Neuronal stem cell (in vitro differentiated cells): ENCODE results near the gene LDAF1.
"Not testable (repeated sequence)": the region's sequence is repeated elsewhere in the genome, so short reads cannot be mapped to it uniquely, and the experiment has no call there.

Experiments
- DNase-seq: peaks from one replicate; pipeline ENCODE4 v3.0.0-alpha.2; 2013; ENCODE audit warnings: low spot score
- H2AFZ ChIP-seq: one replicate; pipeline ENCODE4 v1.6.1; 2013; ENCODE audit warnings: mild to moderate bottlenecking, low read length, inconsistent platforms
- H2AK5ac ChIP-seq: 2 replicates; pipeline ENCODE4 v1.6.1; 2013; ENCODE audit warnings: low read depth, mild to moderate bottlenecking, inconsistent platforms, low read length, moderate library complexity, mixed read lengths
- H2BK120ac ChIP-seq: 2 replicates; pipeline ENCODE4 v1.6.1; 2013; ENCODE audit warnings: low read depth, mild to moderate bottlenecking, inconsistent platforms, low read length, moderate library complexity, mixed read lengths
- H2BK12ac ChIP-seq: one replicate; pipeline ENCODE4 v1.6.1; 2013; ENCODE audit warnings: low read length, inconsistent platforms
- H2BK15ac ChIP-seq: 2 replicates; pipeline ENCODE4 v1.6.1; 2013; ENCODE audit warnings: mild to moderate bottlenecking, low read length, inconsistent platforms, mixed read lengths
- H2BK5ac ChIP-seq: one replicate; pipeline ENCODE4 v1.6.1; 2013; ENCODE audit warnings: inconsistent platforms, mild to moderate bottlenecking, low read length, moderate library complexity
- H3K14ac ChIP-seq: one replicate; pipeline ENCODE4 v1.6.1; 2013; ENCODE audit warnings: low read length, inconsistent platforms
- H3K18ac ChIP-seq: 2 replicates; pipeline ENCODE4 v1.6.1; 2013; ENCODE audit warnings: low read length, inconsistent platforms
- H3K23ac ChIP-seq: 2 replicates; pipeline ENCODE4 v1.6.1; 2013; ENCODE audit warnings: low read depth, mild to moderate bottlenecking, mixed read lengths, low read length, inconsistent platforms; ENCODE audit not compliant: poor library complexity
- H3K27ac ChIP-seq: replicated peaks from 3 replicates; pipeline ENCODE4 v1.5.1; 2013; ENCODE audit warnings: low read length, inconsistent platforms
- H3K27me3 ChIP-seq, 3 experiments: 2 replicates each; pipeline ENCODE4 v1.6.1; 2013; ENCODE audit warnings: low read length in 3 of 3, mild to moderate bottlenecking in 2 of 3, inconsistent platforms in 1 of 3, low read depth in 1 of 3, mixed read lengths in 1 of 3, moderate library complexity in 1 of 3; ENCODE audit not compliant: control insufficient read depth in 3 of 3, insufficient read depth in 3 of 3
- H3K36me3 ChIP-seq, 2 donors: replicated peaks in 1 of 2; 2 replicates each; pipeline ENCODE4 v1.6.1; 2013; ENCODE audit warnings: low read length in 2 of 2; ENCODE audit not compliant: control insufficient read depth in 2 of 2, insufficient read depth in 2 of 2
- H3K4ac ChIP-seq: 2 replicates; pipeline ENCODE4 v1.6.1; 2013; ENCODE audit warnings: inconsistent platforms, mild to moderate bottlenecking, low read length, moderate library complexity
- H3K4me1 ChIP-seq, 2 donors: 1 replicate in 1 of 2; 2 replicates in 1 of 2; pipeline ENCODE4 v1.6.1; 2013; ENCODE audit warnings: low read length in 2 of 2, low read depth in 1 of 2; ENCODE audit not compliant: control insufficient read depth in 2 of 2, insufficient read depth in 1 of 2
- H3K4me2 ChIP-seq: one replicate; pipeline ENCODE4 v1.6.1; 2013; ENCODE audit warnings: mild to moderate bottlenecking, low read length, inconsistent platforms; ENCODE audit not compliant: insufficient read depth, poor library complexity, severe bottlenecking
- H3K4me3 ChIP-seq, 2 donors: 2 replicates each; pipeline ENCODE4 v1.5.1; 2013; ENCODE audit warnings: low read length in 2 of 2, mild to moderate bottlenecking in 2 of 2, inconsistent platforms in 1 of 2, moderate library complexity in 1 of 2
- H3K79me1 ChIP-seq: one replicate; pipeline ENCODE4 v1.6.1; 2013; ENCODE audit warnings: low read depth, mild to moderate bottlenecking, inconsistent platforms, low read length, moderate library complexity
- H3K9ac ChIP-seq: one replicate; pipeline ENCODE4 v1.6.1; 2013; ENCODE audit warnings: mild to moderate bottlenecking, low read depth, low read length, inconsistent platforms; ENCODE audit not compliant: poor library complexity
- H3K9me3 ChIP-seq, 2 donors: replicated peaks in 1 of 2; 2 replicates each; pipeline versions ENCODE3 to v1.6.1; 2013; ENCODE audit warnings: low read length in 2 of 2, mild to moderate bottlenecking in 2 of 2, inconsistent platforms in 1 of 2, low read depth in 1 of 2, mixed read lengths in 1 of 2, moderate library complexity in 1 of 2; ENCODE audit not compliant: control insufficient read depth in 2 of 2, insufficient read depth in 1 of 2
- H4K8ac ChIP-seq: one replicate; pipeline ENCODE4 v1.6.1; 2013; ENCODE audit warnings: low read depth, mild to moderate bottlenecking, inconsistent platforms, low read length, moderate library complexity
- H4K91ac ChIP-seq: one replicate; pipeline ENCODE4 v1.6.1; 2013; ENCODE audit warnings: low read length, low read depth, mild to moderate bottlenecking, inconsistent platforms; ENCODE audit not compliant: poor library complexity
- WGBS, 2 donors: extraction: QIAGEN DNeasy Blood & Tissue Kit; methylation state at CpG; one replicate each; pipeline ENCODE4 v1.1.7; 2013; ENCODE audit warnings: missing lambda C conversion rate in 2 of 2, mixed read lengths in 1 of 2; ENCODE audit not compliant: insufficient read length in 2 of 2, insufficient replicate concordance in 1 of 2; ENCODE audit errors: extremely low coverage in 2 of 2; 5-methylcytosine and 5-hydroxymethylcytosine counted together

Gene LDAF1

DNA sequence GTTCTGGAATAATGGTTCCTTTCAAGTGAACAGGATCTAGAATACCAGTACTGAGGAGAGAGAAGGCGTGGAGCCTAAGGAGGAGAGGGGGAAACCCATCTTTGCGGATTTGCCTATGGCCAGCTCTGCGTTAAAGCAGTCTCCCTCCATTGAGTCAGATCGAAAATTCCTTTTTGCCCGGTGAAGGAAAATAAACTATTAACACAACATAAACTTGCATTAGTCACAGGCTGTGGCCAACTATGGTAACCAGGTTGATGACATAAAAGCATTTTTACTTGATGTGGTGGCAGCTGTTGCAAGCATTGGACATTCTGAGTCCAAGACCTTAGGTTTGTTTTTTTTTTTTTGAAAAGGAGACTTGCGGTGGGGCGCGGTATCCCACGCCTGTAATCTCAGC lies 8.9 kb downstream of the LDAF1 start:
- Histone ChIP-seq H3K23ac (no peak overlapping the region), H3K4ac (no peak overlapping the region), H2AFZ (no peak overlapping the region), H4K91ac (no peak overlapping the region), H3K79me1 (no peaks in the 10 kb centered on the region), H3K9me3 (no peaks in the 10 kb centered on the region), H2BK5ac (no peak overlapping the region), H2BK12ac (no peak overlapping the region), H3K36me3 (peaks cover 12 to 64% of the 10 kb centered on the region in 2 donors), H2BK15ac (no peak overlapping the region), H2AK5ac (no peak overlapping the region), H3K4me2 (no peak overlapping the region), H4K8ac (no peak overlapping the region), H3K27me3 (no peaks in the 10 kb centered on the region), H3K9ac (no peak overlapping the region), H3K4me3 (no peak overlapping the region), H3K18ac (no peak overlapping the region), H3K14ac (no peak overlapping the region), H3K27ac (no peak overlapping the region), H2BK120ac (no peak overlapping the region), H3K4me1 (no peaks in the 10 kb centered on the region)
- no peak for DNase-seq
- no CpG with 5 or more reads among the region's 9 CpGs for WGBS, 2 donors

DNA sequence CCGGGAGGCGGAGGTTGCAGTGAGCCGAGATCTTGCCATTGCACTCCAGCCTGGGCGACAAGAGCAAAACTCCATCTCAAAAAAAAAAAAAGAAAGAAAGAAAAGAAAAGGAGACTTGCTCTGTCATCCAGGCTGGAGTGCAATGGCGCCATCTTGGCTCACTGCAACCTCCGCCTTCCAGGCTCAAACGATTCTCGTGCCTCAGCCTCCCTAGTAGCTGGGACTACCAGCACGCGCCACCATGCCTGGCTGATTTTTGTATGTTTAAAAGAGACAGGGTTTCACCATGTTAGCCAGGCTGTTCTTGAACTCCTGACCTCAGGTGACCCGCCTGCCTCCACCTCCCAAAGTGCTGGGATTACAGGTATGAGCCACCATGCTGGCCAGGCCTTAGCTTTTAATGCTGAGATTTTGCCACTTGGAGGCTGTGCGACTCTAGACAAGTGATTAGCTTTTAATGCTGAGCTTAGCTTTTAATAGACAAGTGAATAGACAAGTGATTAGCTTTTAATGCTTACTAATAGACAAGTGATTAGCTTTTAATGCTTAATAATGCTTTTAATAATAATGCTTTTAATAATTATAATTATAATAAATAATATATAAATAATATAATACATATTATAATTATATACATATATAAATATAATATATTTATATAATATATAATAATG lies 9.6 kb downstream of the LDAF1 start:
- Histone ChIP-seq H3K23ac (no peak overlapping the region), H2BK15ac (no peak overlapping the region), H3K27ac (no peak overlapping the region), H4K8ac (no peak overlapping the region), H3K14ac (no peak overlapping the region), H3K4ac (no peak overlapping the region), H3K18ac (no peak overlapping the region), H2BK120ac (no peak overlapping the region), H3K9ac (no peak overlapping the region), H3K79me1 (no peaks in the 10 kb centered on the region), H2BK5ac (no peak overlapping the region), H3K4me2 (no peak overlapping the region), H2BK12ac (no peak overlapping the region), H2AFZ (no peak overlapping the region), H2AK5ac (no peak overlapping the region), H3K36me3 (peaks cover 12 to 64% of the 10 kb centered on the region in 2 donors), H3K4me3 (no peak overlapping the region), H3K4me1 (no peaks in the 10 kb centered on the region), H3K27me3 (no peaks in the 10 kb centered on the region), H3K9me3 (no peaks in the 10 kb centered on the region), H4K91ac (no peak overlapping the region)
- no CpG with 5 or more reads among the region's 12 CpGs for WGBS, 2 donors
- no peak for DNase-seq

DNA sequence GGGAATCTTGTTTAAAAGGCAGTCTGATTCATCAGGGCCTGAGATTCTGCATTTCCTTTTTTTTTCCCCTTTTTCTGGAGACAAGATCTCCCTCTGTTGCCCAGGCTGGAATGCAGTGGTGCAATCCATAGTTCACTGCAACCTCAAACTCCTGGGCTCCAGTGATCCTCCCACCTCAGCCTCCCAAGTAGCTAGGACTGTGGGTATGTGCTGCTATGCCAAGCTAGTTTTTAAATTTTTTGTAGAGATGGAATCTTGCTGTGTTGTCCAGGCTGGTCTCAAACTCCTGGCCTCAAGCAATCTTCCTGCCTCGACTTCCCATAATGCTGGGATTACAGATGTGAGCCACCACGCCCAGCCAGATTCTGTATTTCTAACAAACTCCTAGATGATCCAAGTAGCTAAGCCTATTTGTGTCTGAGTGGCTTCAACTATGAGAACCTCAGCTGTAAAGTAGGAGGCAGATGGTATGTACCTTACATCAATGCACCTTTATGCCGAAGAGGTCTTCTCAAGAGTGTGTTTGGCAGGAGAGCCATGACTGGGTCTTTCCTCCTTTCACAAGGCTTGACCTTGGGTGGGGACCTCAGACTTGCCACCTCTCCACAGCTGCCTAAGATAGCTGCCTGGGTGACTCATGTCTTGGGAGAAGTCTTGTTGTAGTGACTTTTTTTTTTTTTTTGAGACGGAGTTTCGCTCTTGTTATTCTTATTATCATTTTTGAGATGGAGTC lies 10.9 kb downstream of the LDAF1 start:
- Histone ChIP-seq H4K8ac (no peak overlapping the region), H2AK5ac (no peak overlapping the region), H3K27ac (no peak overlapping the region), H2BK12ac (no peak overlapping the region), H3K23ac (no peak overlapping the region), H2BK5ac (no peak overlapping the region), H3K9me3 (no peaks in the 10 kb centered on the region), H3K27me3 (no peaks in the 10 kb centered on the region), H3K4me2 (no peak overlapping the region), H3K4ac (no peak overlapping the region), H4K91ac (no peak overlapping the region), H3K9ac (no peak overlapping the region), H3K4me1 (no peaks in the 10 kb centered on the region), H2BK15ac (no peak overlapping the region), H3K14ac (no peak overlapping the region), H3K79me1 (no peaks in the 10 kb centered on the region), H3K18ac (no peak overlapping the region), H2BK120ac (no peak overlapping the region), H3K36me3 (peaks cover 14 to 62% of the 10 kb centered on the region in 2 donors), H2AFZ (no peak overlapping the region), H3K4me3 (no peak overlapping the region)
- no CpG with 5 or more reads among the region's 5 CpGs for WGBS, 2 donors
- no peak for DNase-seq

DNA sequence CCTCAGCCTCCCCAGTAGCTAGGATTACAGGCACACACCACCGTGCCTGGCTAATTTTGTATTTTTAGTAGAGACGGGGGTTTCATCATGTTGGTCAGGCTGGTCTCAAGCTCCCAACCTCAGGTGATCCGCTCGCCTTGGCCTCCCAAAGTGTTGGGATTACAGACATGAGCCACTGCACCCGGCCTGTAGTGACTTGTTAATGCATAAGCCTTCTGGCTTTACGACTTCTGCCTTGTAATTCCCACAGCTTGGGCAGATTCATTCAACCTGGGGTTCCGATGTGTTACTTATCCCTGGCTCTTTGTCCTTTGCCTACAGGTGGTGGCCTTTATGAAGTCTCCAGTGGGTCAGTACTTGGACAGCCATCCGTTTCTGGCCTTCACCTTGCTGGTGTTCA lies 11.6 kb downstream of the LDAF1 start:
- not testable (repeated sequence) for H2BK5ac ChIP-seq, H3K14ac ChIP-seq, H2BK15ac ChIP-seq, H3K4me1 ChIP-seq, H3K18ac ChIP-seq, H3K27me3 ChIP-seq, H4K8ac ChIP-seq, H2AFZ ChIP-seq, H3K27ac ChIP-seq, H3K4me2 ChIP-seq, H3K4ac ChIP-seq, H3K23ac ChIP-seq, H4K91ac ChIP-seq, H2BK12ac ChIP-seq, H3K4me3 ChIP-seq, DNase-seq, H3K9ac ChIP-seq, H3K79me1 ChIP-seq, H3K9me3 ChIP-seq, H2BK120ac ChIP-seq, H2AK5ac ChIP-seq
- no CpG with 5 or more reads among the region's 8 CpGs for WGBS, 2 donors
- peaks cover 14 to 62% of the 10 kb centered on the region in 2 donors for H3K36me3 ChIP-seq
